Vagina (tissue), 2 donors: ENCODE measurements around the gene TSC22D3. TPM values are rescaled to one million over a fixed set of nuclear protein-coding genes. Genes with fewer than 3 reads are reported as not detected.
"Not testable (repeated sequence)": the region's sequence is repeated elsewhere in the genome, so short reads cannot be mapped to it uniquely, and the experiment has no call there.

Source experiments
- DNase-seq, 2 donors: peaks; one replicate each; pipeline ENCODE4 v3.0.0-alpha.2; 2017; ENCODE audit errors: extremely low spot score in 2 of 2
- H3K27ac ChIP-seq: fragments of 200-600 bp; sonication (generic); one replicate; pipeline ENCODE4 v1.5.1; 2019
- H3K27me3 ChIP-seq: fragments of 200-600 bp; sonication (generic); one replicate; pipeline ENCODE4 v1.5.1; 2019
- H3K36me3 ChIP-seq, 2 donors: fragments of 200-600 bp; sonication (generic); one replicate each; pipeline ENCODE4 v1.5.1; 2017 to 2019
- H3K4me1 ChIP-seq: fragments of 200-600 bp; sonication (generic); one replicate; pipeline ENCODE4 v1.5.1; 2019
- H3K4me3 ChIP-seq, 2 donors: fragments of 200-600 bp; sonication (generic); 1 replicate in 1 of 2; 2 replicates in 1 of 2; pipeline ENCODE4 v1.5.1; 2016 to 2019
- H3K9me3 ChIP-seq: fragments of 200-600 bp; sonication (generic); one replicate; pipeline ENCODE4 v1.5.1; 2019
- CTCF ChIP-seq, 3 experiments: fragments of 450-650 bp in 2 of 3; fragments of 200-600 bp in 1 of 3; sonication (generic) in 1 of 3; IDR thresholded peaks; one replicate each; pipeline ENCODE4 v1.5.1; 2017 to 2019; ENCODE audit warnings: antibody characterized with exemption in 3 of 3, mild to moderate bottlenecking in 2 of 3, moderate library complexity in 2 of 3
- POLR2A ChIP-seq, 2 donors: fragments of 450-650 bp; IDR thresholded peaks; one replicate each; pipeline ENCODE4 v1.6.1; 2017; ENCODE audit warnings: antibody characterized with exemption in 2 of 2, mild to moderate bottlenecking in 2 of 2, moderate library complexity in 2 of 2
- POLR2AphosphoS5 ChIP-seq, 2 donors: sonication (generic); formaldehyde crosslinking; IDR thresholded peaks; one replicate each; pipeline ENCODE4 v1.9.0; 2017; ENCODE audit warnings: antibody characterized with exemption in 2 of 2, mild to moderate bottlenecking in 2 of 2, low read depth in 1 of 2; ENCODE audit not compliant: insufficient read depth in 1 of 2
- intact Hi-C: fragments of 100-400 bp; cut with DNase I; formaldehyde crosslinking; loops from one replicate; pipeline ENCODE4 v1.15.1; 2023
- total RNA-seq: library from RNA; depleted of rRNA; stranded (reverse); fragments of >200 nt; gene quantifications from one replicate; pipeline ENCODE4 v1.2.3, GENCODE V29; 2016

The TSC22D3 gene
- total RNA-seq, 1 donor from 2014 or later: 780 TPM

GRCh38 chrX:107674480-107675364, 100.9 kb downstream of the TSC22D3 start:
- peak overlapping the region; percentile 88 for H3K27ac ChIP-seq
- DNase-seq: peak in 1 of 2 donors; percentile 98
- no peaks in the 10 kb centered on the region for H3K36me3 ChIP-seq
- H3K9me3 ChIP-seq: no peaks in the 10 kb centered on the region
- no peaks in the 10 kb centered on the region for H3K27me3 ChIP-seq
- intact Hi-C loops: loop anchor here (5.0 kb wide), 1 partner anchor 103 kb away; the partner anchor contains the start of genes NCBP2L and TSC22D3
- peak overlapping the region; percentile 56 to 60 for H3K4me3 ChIP-seq
- peaks cover 41% of the 10 kb centered on the region for H3K4me1 ChIP-seq
- TF ChIP-seq CTCF (IDR thresholded peaks at IDR 0.05) (no peak), POLR2A (IDR thresholded peaks at IDR 0.05) (peak in 1 of 2 donors; percentile 24), POLR2AphosphoS5 (IDR thresholded peaks at IDR 0.05; ENCODE audit: insufficient read depth in 1 of 2, low read depth in 1 of 2) (peak in 1 of 2 donors; percentile 2)

- Histone ChIP-seq H3K9me3 (no peaks in the 10 kb centered on the region), H3K36me3 (no peaks in the 10 kb centered on the region), H3K27me3 (no peaks in the 10 kb centered on the region), H3K4me1 (peaks cover 33% of the 10 kb centered on the region), H3K27ac (peak overlapping the region; percentile 88), H3K4me3 (peak overlapping the region in 1 of 2 donors; percentile 56)
- intact Hi-C loops: loop anchor here (5.0 kb wide), 1 partner anchor 103 kb away; the partner anchor contains the start of genes NCBP2L and TSC22D3
- peak in 1 of 2 donors; percentile 95 for DNase-seq
- peak; percentile 65 to 87 for TF ChIP-seq POLR2AphosphoS5 (IDR thresholded peaks at IDR 0.05; ENCODE audit: insufficient read depth in 1 of 2, low read depth in 1 of 2)
- TF ChIP-seq POLR2A (IDR thresholded peaks at IDR 0.05): no peak
- peak in 1 of 3 experiments; percentile 27 for TF ChIP-seq CTCF (IDR thresholded peaks at IDR 0.05)
Measured at GRCh38 chrX:107673933-107674479, 101.6 kb downstream of the TSC22D3 start.

GRCh38 chrX:107673431-107673830, 102.2 kb downstream of the TSC22D3 start:
- intact Hi-C loops: loop anchor here (5.0 kb wide), 1 partner anchor 104 kb away; the partner anchor contains the start of genes NCBP2L and TSC22D3
- H3K4me1 ChIP-seq: peaks cover 28% of the 10 kb centered on the region

GRCh38 chrX:107672955-107673378, 102.6 kb downstream of the TSC22D3 start:
- Histone ChIP-seq H3K4me3 (no peak overlapping the region), H3K9me3 (no peaks in the 10 kb centered on the region), H3K27ac (peak overlapping the region; percentile 88), H3K36me3 (no peaks in the 10 kb centered on the region), H3K4me1 (peaks cover 23% of the 10 kb centered on the region), H3K27me3 (no peaks in the 10 kb centered on the region)
- TF ChIP-seq POLR2A (IDR thresholded peaks at IDR 0.05) (peak in 1 of 2 donors; percentile 25), CTCF (IDR thresholded peaks at IDR 0.05) (peak in 1 of 3 experiments; percentile 74), POLR2AphosphoS5 (IDR thresholded peaks at IDR 0.05; ENCODE audit: insufficient read depth in 1 of 2, low read depth in 1 of 2) (peak; percentile 38 to 78)
- DNase-seq: no peak
- intact Hi-C loops: loop anchor here (5.0 kb wide), 1 partner anchor 104 kb away; the partner anchor contains the start of genes NCBP2L and TSC22D3

More at GRCh38 chrX:107673431-107673830, 102.2 kb downstream of the TSC22D3 start:
- Histone ChIP-seq H3K36me3 (no peaks in the 10 kb centered on the region), H3K9me3 (no peaks in the 10 kb centered on the region), H3K4me3 (no peak overlapping the region), H3K27me3 (no peaks in the 10 kb centered on the region), H3K27ac (peak overlapping the region; percentile 88)
- no peak for DNase-seq
- TF ChIP-seq POLR2A (IDR thresholded peaks at IDR 0.05): no peak
- no peak for TF ChIP-seq POLR2AphosphoS5 (IDR thresholded peaks at IDR 0.05; ENCODE audit: insufficient read depth in 1 of 2, low read depth in 1 of 2)
- no peak for TF ChIP-seq CTCF (IDR thresholded peaks at IDR 0.05)

GRCh38 chrX:107671256-107671655, 104.3 kb downstream of the TSC22D3 start:
- not testable (repeated sequence) for DNase-seq, H3K27ac ChIP-seq, H3K27me3 ChIP-seq, H3K4me3 ChIP-seq, H3K9me3 ChIP-seq, H3K36me3 ChIP-seq
- peaks cover 15% of the 10 kb centered on the region for H3K4me1 ChIP-seq
- intact Hi-C loops: loop anchor here (5.0 kb wide), 1 partner anchor 106 kb away; the partner anchor contains the start of genes NCBP2L and TSC22D3
